ENCODE results near the gene PRDM16.

DNA sequence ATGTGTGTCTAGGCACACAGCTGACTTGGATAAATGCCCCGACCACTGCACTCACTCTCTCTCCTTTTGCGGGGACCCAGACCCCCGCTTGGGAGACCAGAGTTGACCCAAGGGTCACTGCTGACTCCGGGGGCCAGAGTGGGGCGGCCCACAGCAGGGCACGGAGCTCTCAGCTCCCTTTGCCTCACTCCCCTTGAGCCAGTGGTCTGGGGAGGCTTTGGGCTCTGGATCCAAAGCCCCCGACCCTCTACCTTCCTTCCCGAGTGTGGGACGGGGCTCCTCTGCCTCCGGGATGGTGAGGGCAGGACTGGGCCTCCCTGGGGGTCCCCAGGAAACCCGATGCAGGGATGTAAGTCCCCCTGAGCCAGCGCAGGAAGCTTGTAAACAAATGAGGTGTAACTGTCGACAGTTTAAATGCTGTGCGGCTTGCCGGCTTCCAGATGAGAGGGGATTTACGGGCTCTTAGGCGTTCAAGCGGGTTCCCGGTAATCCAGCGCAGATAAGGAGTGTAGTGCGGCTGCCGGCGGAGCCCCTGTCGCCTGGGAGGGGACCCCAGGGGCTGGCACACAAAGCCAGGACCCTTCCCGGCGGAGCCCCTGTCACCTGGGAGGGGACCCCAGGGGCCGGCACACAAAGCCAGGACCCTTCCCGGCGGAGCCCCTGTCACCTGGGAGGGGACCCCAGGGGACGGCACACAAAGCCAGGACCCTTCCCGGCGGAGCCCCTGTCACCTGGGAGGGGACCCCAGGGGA is 40.3 kb upstream of the PRDM16 start:
- TF ChIP-seq CTCF (IDR thresholded peaks at IDR 0.05; ENCODE audit: insufficient read depth, low read depth, low read length) (no peak), EZH2 (IDR thresholded peaks at IDR 0.05; ENCODE audit: insufficient read depth, low read length) (no peak)

All from astrocyte (in vitro differentiated cells and primary cell).